ENCODE results near the gene WWOX.

DNA sequence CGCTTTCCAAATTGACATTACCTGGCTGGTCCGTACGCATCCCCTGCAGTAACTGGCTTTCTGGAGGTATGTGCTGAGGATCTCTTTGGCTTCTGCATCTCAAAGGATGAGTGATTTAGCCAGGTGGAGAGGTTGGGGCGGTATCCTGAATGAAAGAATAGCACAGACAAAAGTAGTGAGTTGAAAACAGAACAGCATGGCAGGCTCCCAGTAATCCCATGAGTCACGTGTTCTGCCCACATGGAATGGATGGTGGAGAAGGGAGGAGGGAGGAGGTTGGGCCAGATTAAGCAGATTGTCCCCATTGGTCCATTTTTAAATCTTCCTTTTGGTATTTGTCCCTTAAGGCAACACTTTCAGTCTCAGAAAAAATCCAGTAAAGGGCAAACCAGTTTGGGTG, 176.0 kb downstream of the WWOX start:
- TF ChIP-seq, protein P1, sequence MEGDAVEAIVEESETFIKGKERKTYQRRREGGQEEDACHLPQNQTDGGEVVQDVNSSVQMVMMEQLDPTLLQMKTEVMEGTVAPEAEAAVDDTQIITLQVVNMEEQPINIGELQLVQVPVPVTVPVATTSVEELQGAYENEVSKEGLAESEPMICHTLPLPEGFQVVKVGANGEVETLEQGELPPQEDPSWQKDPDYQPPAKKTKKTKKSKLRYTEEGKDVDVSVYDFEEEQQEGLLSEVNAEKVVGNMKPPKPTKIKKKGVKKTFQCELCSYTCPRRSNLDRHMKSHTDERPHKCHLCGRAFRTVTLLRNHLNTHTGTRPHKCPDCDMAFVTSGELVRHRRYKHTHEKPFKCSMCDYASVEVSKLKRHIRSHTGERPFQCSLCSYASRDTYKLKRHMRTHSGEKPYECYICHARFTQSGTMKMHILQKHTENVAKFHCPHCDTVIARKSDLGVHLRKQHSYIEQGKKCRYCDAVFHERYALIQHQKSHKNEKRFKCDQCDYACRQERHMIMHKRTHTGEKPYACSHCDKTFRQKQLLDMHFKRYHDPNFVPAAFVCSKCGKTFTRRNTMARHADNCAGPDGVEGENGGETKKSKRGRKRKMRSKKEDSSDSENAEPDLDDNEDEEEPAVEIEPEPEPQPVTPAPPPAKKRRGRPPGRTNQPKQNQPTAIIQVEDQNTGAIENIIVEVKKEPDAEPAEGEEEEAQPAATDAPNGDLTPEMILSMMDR (IDR thresholded peaks at IDR 0.05) = no peak
- TF ChIP-seq POLR2A (IDR thresholded peaks at IDR 0.05) = no peak
